Vagina (tissue), 2 donors: ENCODE data around the gene PON2.

Source experiments
- CTCF ChIP-seq, 3 experiments: fragments of 450-650 bp in 2 of 3; fragments of 200-600 bp in 1 of 3; sonication (generic) in 1 of 3; IDR thresholded peaks; one replicate each; pipeline ENCODE4 v1.5.1; 2017 to 2019; ENCODE audit warnings: antibody characterized with exemption in 3 of 3, mild to moderate bottlenecking in 2 of 3, moderate library complexity in 2 of 3
- POLR2A ChIP-seq, 2 donors: fragments of 450-650 bp; IDR thresholded peaks; one replicate each; pipeline ENCODE4 v1.6.1; 2017; ENCODE audit warnings: antibody characterized with exemption in 2 of 2, mild to moderate bottlenecking in 2 of 2, moderate library complexity in 2 of 2
- POLR2AphosphoS5 ChIP-seq, 2 donors: sonication (generic); formaldehyde crosslinking; IDR thresholded peaks; one replicate each; pipeline ENCODE4 v1.9.0; 2017; ENCODE audit warnings: antibody characterized with exemption in 2 of 2, mild to moderate bottlenecking in 2 of 2, low read depth in 1 of 2; ENCODE audit not compliant: insufficient read depth in 1 of 2

- no peak for TF ChIP-seq CTCF (IDR thresholded peaks at IDR 0.05)
- TF ChIP-seq POLR2A (IDR thresholded peaks at IDR 0.05): no peak
- no peak for TF ChIP-seq POLR2AphosphoS5 (IDR thresholded peaks at IDR 0.05; ENCODE audit: insufficient read depth in 1 of 2, low read depth in 1 of 2)
Observed at GRCh38 chr7:95373323-95373722, 61.5 kb downstream of the PON2 start.
